ENCODE data around the gene CDH12.

CDH12 gene

GRCh38 chr5:22591461-22591860 is 261.7 kb downstream of the CDH12 start:
- Histone ChIP-seq H3K9me3 (ENCODE audit: control insufficient read depth, low read length) (no peaks in the 10 kb centered on the region), H3K36me3 (ENCODE audit: control insufficient read depth, insufficient read depth, low read length) (no peaks in the 10 kb centered on the region), H3K4me3 (ENCODE audit: extremely low read depth, insufficient read depth, low read length, poor library complexity, severe bottlenecking) (no peak overlapping the region), H3K27ac (ENCODE audit: low read depth, low read length, severe bottlenecking) (no peak overlapping the region), H3K4me1 (ENCODE audit: control insufficient read depth, insufficient read depth, low read length, poor library complexity, severe bottlenecking) (no peaks in the 10 kb centered on the region)

- no peak overlapping the region for H3K27ac ChIP-seq (ENCODE audit: low read depth, low read length, severe bottlenecking)
- no peaks in the 10 kb centered on the region for H3K36me3 ChIP-seq (ENCODE audit: control insufficient read depth, insufficient read depth, low read length)
- H3K4me1 ChIP-seq (ENCODE audit: control insufficient read depth, insufficient read depth, low read length, poor library complexity, severe bottlenecking), result no peaks in the 10 kb centered on the region
- H3K4me3 ChIP-seq (ENCODE audit: extremely low read depth, insufficient read depth, low read length, poor library complexity, severe bottlenecking), result no peak overlapping the region
- H3K9me3 ChIP-seq (ENCODE audit: control insufficient read depth, low read length), result no peaks in the 10 kb centered on the region
- WGBS, 2 experiments (ENCODE audit: insufficient coverage in 2 of 2), result 71% methylated on average over 1 of the region's 4 CpGs; no CpG with 5 or more reads in 1 of the 2 experiments
Measured at GRCh38 chr5:22590677-22591268, 262.4 kb downstream of the CDH12 start.

- Histone ChIP-seq H3K4me3 (ENCODE audit: extremely low read depth, insufficient read depth, low read length, poor library complexity, severe bottlenecking) (no peak overlapping the region), H3K27ac (ENCODE audit: low read depth, low read length, severe bottlenecking) (no peak overlapping the region), H3K9me3 (ENCODE audit: control insufficient read depth, low read length) (no peaks in the 10 kb centered on the region), H3K4me1 (ENCODE audit: control insufficient read depth, insufficient read depth, low read length, poor library complexity, severe bottlenecking) (no peaks in the 10 kb centered on the region), H3K36me3 (ENCODE audit: control insufficient read depth, insufficient read depth, low read length) (no peaks in the 10 kb centered on the region)
- WGBS, 2 experiments (ENCODE audit: insufficient coverage in 2 of 2), result no CpG with 5 or more reads among the region's 1 CpG
Measured at GRCh38 chr5:22577711-22578110, 275.4 kb downstream of the CDH12 start.

- Histone ChIP-seq H3K9me3 (ENCODE audit: control insufficient read depth, low read length) (no peaks in the 10 kb centered on the region), H3K36me3 (ENCODE audit: control insufficient read depth, insufficient read depth, low read length) (no peaks in the 10 kb centered on the region), H3K4me1 (ENCODE audit: control insufficient read depth, insufficient read depth, low read length, poor library complexity, severe bottlenecking) (no peaks in the 10 kb centered on the region), H3K27ac (ENCODE audit: low read depth, low read length, severe bottlenecking) (no peak overlapping the region), H3K4me3 (ENCODE audit: extremely low read depth, insufficient read depth, low read length, poor library complexity, severe bottlenecking) (no peak overlapping the region)
- 93 to 100% methylated on average over 1 to 2 of the region's 5 CpGs for WGBS, 2 experiments (ENCODE audit: insufficient coverage in 2 of 2)
Measured at GRCh38 chr5:22577006-22577405, 276.1 kb downstream of the CDH12 start.

- no peaks in the 10 kb centered on the region for H3K9me3 ChIP-seq (ENCODE audit: control insufficient read depth, low read length)
- H3K27ac ChIP-seq (ENCODE audit: low read depth, low read length, severe bottlenecking), result no peak overlapping the region
- no peaks in the 10 kb centered on the region for H3K36me3 ChIP-seq (ENCODE audit: control insufficient read depth, insufficient read depth, low read length)
- no peak overlapping the region for H3K4me3 ChIP-seq (ENCODE audit: extremely low read depth, insufficient read depth, low read length, poor library complexity, severe bottlenecking)
- H3K4me1 ChIP-seq (ENCODE audit: control insufficient read depth, insufficient read depth, low read length, poor library complexity, severe bottlenecking), result no peaks in the 10 kb centered on the region
Measured at GRCh38 chr5:22572941-22573340, 280.2 kb downstream of the CDH12 start.

- no peaks in the 10 kb centered on the region for H3K36me3 ChIP-seq (ENCODE audit: control insufficient read depth, insufficient read depth, low read length)
- H3K4me3 ChIP-seq (ENCODE audit: extremely low read depth, insufficient read depth, low read length, poor library complexity, severe bottlenecking), result no peak overlapping the region
- H3K4me1 ChIP-seq (ENCODE audit: control insufficient read depth, insufficient read depth, low read length, poor library complexity, severe bottlenecking), result no peaks in the 10 kb centered on the region
- no peaks in the 10 kb centered on the region for H3K9me3 ChIP-seq (ENCODE audit: control insufficient read depth, low read length)
- H3K27ac ChIP-seq (ENCODE audit: low read depth, low read length, severe bottlenecking), result no peak overlapping the region
Measured at GRCh38 chr5:22567983-22568382, 285.2 kb downstream of the CDH12 start.

- H3K27ac ChIP-seq (ENCODE audit: low read depth, low read length, severe bottlenecking), result peak overlapping the region; percentile 50
- no peaks in the 10 kb centered on the region for H3K36me3 ChIP-seq (ENCODE audit: control insufficient read depth, insufficient read depth, low read length)
- H3K9me3 ChIP-seq (ENCODE audit: control insufficient read depth, low read length), result no peaks in the 10 kb centered on the region
- H3K4me1 ChIP-seq (ENCODE audit: control insufficient read depth, insufficient read depth, low read length, poor library complexity, severe bottlenecking), result no peaks in the 10 kb centered on the region
- WGBS, 2 experiments (ENCODE audit: insufficient coverage in 2 of 2), result 71% methylated on average over 1 of the region's 3 CpGs; no CpG with 5 or more reads in 1 of the 2 experiments
- no peak overlapping the region for H3K4me3 ChIP-seq (ENCODE audit: extremely low read depth, insufficient read depth, low read length, poor library complexity, severe bottlenecking)
Measured at GRCh38 chr5:22560147-22560546, 293.0 kb downstream of the CDH12 start.

GRCh38 chr5:22557251-22557650 is 295.9 kb downstream of the CDH12 start:
- 94 to 100% methylated on average over 4 to 5 of the region's 6 CpGs for WGBS, 2 experiments (ENCODE audit: insufficient coverage in 2 of 2)

GRCh38 chr5:22554475-22554874 is 298.7 kb downstream of the CDH12 start:
- Histone ChIP-seq H3K4me3 (ENCODE audit: extremely low read depth, insufficient read depth, low read length, poor library complexity, severe bottlenecking) (no peak overlapping the region), H3K4me1 (ENCODE audit: control insufficient read depth, insufficient read depth, low read length, poor library complexity, severe bottlenecking) (no peaks in the 10 kb centered on the region), H3K36me3 (ENCODE audit: control insufficient read depth, insufficient read depth, low read length) (no peaks in the 10 kb centered on the region), H3K9me3 (ENCODE audit: control insufficient read depth, low read length) (no peaks in the 10 kb centered on the region), H3K27ac (ENCODE audit: low read depth, low read length, severe bottlenecking) (no peak overlapping the region)

More at GRCh38 chr5:22557251-22557650, 295.9 kb downstream of the CDH12 start:
- no peaks in the 10 kb centered on the region for H3K4me1 ChIP-seq (ENCODE audit: control insufficient read depth, insufficient read depth, low read length, poor library complexity, severe bottlenecking)
- no peaks in the 10 kb centered on the region for H3K36me3 ChIP-seq (ENCODE audit: control insufficient read depth, insufficient read depth, low read length)
- H3K27ac ChIP-seq (ENCODE audit: low read depth, low read length, severe bottlenecking), result no peak overlapping the region
- no peak overlapping the region for H3K4me3 ChIP-seq (ENCODE audit: extremely low read depth, insufficient read depth, low read length, poor library complexity, severe bottlenecking)
- H3K9me3 ChIP-seq (ENCODE audit: control insufficient read depth, low read length), result no peaks in the 10 kb centered on the region

GRCh38 chr5:22549876-22550671 is 303.1 kb downstream of the CDH12 start:
- Histone ChIP-seq H3K36me3 (ENCODE audit: control insufficient read depth, insufficient read depth, low read length) (no peaks in the 10 kb centered on the region), H3K27ac (ENCODE audit: low read depth, low read length, severe bottlenecking) (no peak overlapping the region)
- WGBS, 2 experiments (ENCODE audit: insufficient coverage in 2 of 2), result 83 to 90% methylated on average over 4 of the region's 4 CpGs

GRCh38 chr5:22542340-22542739 is 310.8 kb downstream of the CDH12 start:
- Histone ChIP-seq H3K9me3 (ENCODE audit: control insufficient read depth, low read length) (no peaks in the 10 kb centered on the region), H3K27ac (ENCODE audit: low read depth, low read length, severe bottlenecking) (no peak overlapping the region), H3K4me3 (ENCODE audit: extremely low read depth, insufficient read depth, low read length, poor library complexity, severe bottlenecking) (no peak overlapping the region), H3K4me1 (ENCODE audit: control insufficient read depth, insufficient read depth, low read length, poor library complexity, severe bottlenecking) (no peaks in the 10 kb centered on the region), H3K36me3 (ENCODE audit: control insufficient read depth, insufficient read depth, low read length) (no peaks in the 10 kb centered on the region)
- no CpG with 5 or more reads among the region's 1 CpG for WGBS, 2 experiments (ENCODE audit: insufficient coverage in 2 of 2)

More at GRCh38 chr5:22549876-22550671, 303.1 kb downstream of the CDH12 start:
- Histone ChIP-seq H3K4me1 (ENCODE audit: control insufficient read depth, insufficient read depth, low read length, poor library complexity, severe bottlenecking) (no peaks in the 10 kb centered on the region), H3K4me3 (ENCODE audit: extremely low read depth, insufficient read depth, low read length, poor library complexity, severe bottlenecking) (no peak overlapping the region), H3K9me3 (ENCODE audit: control insufficient read depth, low read length) (no peaks in the 10 kb centered on the region)
